ENCODE measurements around the gene RXRA.

The RXRA gene

GRCh38 chr9:134437403-134438194, 111.3 kb downstream of the RXRA start:
- no peak for DNase-seq

- no peak for DNase-seq
These were observed 112.0 kb downstream of the RXRA start for GRCh38 chr9:134438195-134438788.

GRCh38 chr9:134439368-134439784, 113.1 kb downstream of the RXRA start:
- no peak for DNase-seq

GRCh38 chr9:134440636-134441226, 114.5 kb downstream of the RXRA start:
- DNase-seq, result no peak

GRCh38 chr9:134441227-134442084, 115.2 kb downstream of the RXRA start:
- DNase-seq, result no peak

GRCh38 chr9:134442085-134442474, 115.8 kb downstream of the RXRA start:
- no peak for DNase-seq

DNA sequence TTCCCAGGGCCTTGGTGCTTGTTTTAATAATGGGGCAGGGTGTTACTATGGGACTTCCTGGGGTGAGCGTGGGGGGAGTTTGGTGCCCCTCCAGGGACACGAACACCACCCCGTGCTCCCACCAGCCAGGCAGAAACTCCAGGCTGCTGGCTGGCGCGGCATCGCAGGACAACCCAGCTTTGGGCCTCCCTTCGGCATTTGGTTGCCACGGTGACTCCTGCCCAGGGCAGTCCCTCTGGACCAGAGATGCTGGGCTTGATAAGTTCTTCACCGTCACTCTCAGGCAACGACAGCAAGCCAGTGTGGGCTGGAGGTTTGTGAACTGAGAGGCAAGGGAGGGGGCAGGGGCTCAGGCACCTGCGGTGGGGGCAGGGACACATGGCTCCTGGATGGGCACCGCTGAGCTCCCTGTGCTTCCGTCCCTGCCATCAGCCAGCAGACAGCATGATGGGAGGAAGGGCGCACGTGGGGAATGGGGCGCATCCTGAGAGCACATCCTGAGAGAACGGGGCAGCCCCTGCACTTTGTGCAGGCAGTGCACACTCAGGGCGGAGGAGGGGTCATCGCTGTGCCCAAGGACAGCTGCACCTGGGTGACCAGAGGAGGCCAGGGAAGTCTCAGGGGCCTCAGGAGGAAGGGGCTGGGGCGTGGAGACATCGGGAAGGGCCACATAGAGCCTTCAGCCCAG, 116.4 kb downstream of the RXRA start:
- DNase-seq, result no peak

GRCh38 chr9:134443174-134444037, 117.2 kb downstream of the RXRA start:
- peak; percentile 87 for DNase-seq

DNA sequence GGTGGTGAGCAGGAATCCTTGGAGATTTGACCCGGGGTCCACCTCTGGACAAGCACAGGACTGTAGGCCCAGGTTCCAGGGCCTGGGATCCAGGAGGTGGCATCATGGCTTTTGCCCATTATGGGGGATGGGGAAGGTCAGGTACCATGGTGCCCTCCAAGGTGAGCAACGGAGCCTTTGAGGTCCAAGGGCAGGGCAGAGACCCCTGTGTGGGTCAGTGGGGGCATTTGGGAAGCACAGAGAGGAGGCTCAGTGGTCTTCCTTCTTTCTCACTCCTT, 117.7 kb downstream of the RXRA start:
- DNase-seq, result no peak

DNA sequence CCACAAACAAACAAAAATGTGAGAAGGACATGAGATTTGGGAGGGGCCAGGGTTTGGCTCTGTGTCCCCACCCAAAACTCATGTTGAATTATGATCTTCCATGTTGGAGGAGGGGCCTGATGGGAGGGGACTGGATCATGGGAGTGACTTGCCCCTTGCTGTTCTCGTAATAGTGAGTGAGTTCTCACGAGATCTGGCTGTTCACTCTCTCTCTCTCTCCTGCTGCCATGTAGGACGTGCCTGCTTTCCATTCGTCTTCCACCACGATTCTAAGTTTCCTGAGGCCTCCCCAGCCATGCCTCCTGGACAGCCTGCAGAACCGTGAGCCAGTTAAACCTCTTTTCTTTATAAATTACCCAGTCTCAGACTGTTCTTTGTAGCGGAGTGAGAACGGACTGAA, 118.7 kb downstream of the RXRA start:
- no peak for DNase-seq

DNA sequence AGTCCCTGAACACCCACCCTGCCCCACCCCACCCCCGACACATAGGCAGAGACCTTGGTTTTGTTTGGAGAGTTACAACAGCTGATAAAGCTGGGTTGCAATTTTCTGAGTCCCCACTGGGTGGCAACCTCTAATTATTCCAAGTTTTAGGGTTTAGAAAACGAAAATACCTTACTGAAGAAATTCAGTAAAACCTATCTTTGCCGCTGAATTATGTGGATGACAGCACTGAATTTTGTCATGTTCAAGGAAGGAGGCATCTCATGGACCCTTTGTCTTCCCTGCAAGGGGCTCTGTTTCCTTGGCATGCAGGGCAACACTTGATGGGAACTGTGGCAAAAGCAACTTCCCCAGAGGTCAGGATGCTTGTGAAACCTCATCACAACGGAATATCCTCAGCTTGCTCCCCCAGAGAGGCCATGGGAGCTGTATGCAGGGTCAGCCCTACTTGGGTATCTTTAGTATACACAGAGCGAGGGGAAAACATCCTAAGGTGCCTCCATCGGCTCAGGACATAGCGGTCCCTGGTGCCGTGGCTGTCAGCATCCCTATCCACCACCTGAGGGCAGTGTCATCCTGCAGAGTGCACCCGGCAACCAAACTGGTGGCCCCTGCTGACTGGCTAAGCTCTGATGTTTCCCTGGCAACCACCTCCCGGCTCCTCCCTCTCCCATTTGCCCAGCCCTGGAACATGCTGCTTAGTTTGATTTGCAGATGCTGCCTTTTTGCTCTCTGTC, 123.1 kb downstream of the RXRA start:
- DNase-seq, result peak; percentile 72

- DNase-seq, result no peak
These were observed 125.6 kb downstream of the RXRA start for GRCh38 chr9:134451700-134452458.

DNA sequence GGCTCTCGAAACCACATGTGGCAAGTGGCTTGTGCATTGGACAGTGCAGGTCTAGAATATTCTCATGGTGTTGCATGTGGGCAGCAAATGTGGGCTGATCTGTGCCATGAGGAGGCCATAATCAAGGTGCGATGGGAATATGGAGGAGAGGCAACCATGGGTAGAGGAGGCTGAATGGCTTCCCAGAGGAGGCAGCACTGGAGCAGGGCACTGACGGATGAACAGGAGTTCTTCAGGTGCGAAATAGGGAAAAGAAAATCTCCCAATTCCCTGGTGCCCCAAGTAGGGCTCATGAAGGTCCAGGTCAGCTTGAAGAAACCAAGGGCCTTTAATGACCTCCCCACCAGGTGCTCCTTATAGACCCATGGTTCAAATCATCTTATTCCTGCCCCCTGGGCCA, 126.5 kb downstream of the RXRA start:
- DNase-seq, result no peak

DNA sequence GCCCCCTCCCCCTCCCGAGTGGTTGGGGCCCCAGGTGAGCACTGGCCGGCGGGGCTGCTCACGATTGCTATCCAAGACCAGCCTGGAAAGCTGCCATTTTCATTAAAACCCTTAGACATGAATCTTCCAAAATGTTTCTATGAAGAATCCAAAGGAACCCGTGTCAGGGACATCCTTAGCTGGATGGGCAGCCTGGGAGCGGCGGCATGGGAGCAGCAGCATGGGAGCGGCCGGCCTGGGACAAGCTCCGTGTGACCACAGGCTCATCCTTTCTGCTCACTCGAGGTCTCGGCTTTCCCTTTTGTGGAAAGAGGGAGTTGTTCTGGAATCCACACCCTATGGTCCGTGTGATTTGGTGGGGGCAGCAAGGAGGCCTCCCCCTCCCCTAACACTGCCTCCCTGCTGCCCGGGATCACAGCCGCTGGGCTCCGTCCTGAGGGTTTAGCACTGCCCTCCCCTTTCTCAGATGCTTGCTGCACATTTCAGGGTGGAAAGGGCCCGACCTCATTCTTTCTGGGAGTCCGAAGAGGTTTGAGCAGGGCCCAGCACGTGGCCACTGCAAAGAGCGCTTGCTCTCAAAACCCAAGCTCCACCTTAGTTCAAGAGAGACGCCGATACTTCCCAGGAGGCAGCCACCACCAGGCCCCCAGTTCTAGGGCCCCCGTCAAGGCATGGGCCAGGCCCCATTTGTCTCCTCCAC, 127.7 kb downstream of the RXRA start:
- DNase-seq, result no peak

DNA sequence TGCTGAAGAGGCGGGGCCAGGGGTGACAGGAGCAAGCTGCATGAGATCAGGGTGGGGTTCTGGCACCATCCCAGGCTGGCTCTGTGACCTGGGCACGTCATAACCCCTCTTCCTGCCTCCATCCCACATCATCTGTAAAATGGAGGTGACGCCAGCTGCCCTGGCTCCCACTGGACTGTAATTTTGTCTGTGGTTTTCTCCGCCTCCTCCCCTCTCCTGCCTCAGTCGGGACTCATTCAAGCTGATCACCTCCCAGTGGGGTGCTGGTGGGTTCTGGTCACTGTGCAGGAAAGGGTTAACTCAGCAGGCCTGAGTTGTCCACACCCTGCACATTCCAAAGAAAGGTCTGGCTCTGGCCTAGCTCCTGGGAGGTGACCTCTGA, 128.2 kb downstream of the RXRA start:
- no peak for DNase-seq

- DNase-seq, result no peak
These were observed 128.8 kb downstream of the RXRA start for GRCh38 chr9:134455021-134455471.

- no peak for DNase-seq
These were observed 129.3 kb downstream of the RXRA start for GRCh38 chr9:134455537-134455933.

DNA sequence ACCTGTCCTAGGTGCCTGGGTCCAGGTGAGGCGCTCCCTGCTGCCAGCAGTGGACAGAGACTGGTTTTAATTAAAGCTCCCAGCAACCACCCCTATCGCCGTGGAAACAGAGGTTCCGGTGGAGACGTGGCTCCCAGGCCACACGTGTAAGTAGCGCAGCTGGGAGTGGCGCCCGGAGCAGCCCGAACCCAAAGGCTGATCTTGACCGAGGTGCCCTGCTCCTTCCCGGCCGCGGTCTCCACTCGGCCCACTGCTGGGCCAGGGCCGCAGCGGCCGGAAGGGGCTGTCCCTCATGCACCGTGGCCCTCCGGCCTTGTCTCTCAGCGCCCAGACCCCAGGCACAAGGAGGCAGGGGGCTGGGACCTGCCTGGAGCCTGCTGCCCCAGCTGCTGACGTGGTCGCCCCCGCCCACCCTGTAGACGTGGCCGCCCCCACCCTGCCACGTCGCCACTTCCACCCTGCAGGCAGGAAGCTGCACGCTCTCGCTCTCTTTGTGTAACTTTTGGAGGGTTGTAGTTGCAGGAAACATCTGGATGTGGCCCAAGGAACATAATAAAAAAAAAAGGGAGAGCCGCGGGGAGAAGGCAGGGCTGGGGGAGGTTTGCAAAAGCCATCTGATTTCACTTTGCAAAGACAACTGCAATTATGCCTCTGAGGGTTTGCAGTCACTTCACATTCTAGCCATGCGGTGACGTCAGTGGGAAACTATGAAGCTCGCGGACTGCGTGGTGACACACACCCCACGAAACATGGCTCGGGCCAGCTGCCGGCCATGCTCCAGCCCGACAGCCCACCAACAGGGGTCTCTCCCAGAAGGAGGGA, 129.9 kb downstream of the RXRA start:
- peak; percentile 60 for DNase-seq
